Neural cell (in vitro differentiated cells): Measurements from ENCODE around the gene CFAP92. TPM values are rescaled to one million over a fixed set of nuclear protein-coding genes. Genes with fewer than 3 reads are reported as not detected.

Source experiments
- H2AFZ ChIP-seq: fragments of 200-600, 300-800 bp; sonication (generic), shearing (Covaris generic); 2 replicates; pipeline ENCODE4 v1.6.0; 2014; ENCODE audit warnings: low read depth, mild to moderate bottlenecking, antibody characterized with exemption, low read length, moderate library complexity
- H3F3A ChIP-seq: fragments of 200-600 bp; shearing (Covaris generic); 2 replicates; pipeline ENCODE4 v1.6.1; 2016; ENCODE audit warnings: mild to moderate bottlenecking, moderate library complexity, mixed read lengths, antibody characterized with exemption, low read length; ENCODE audit not compliant: insufficient read depth, poor library complexity, severe bottlenecking
- H3K27ac ChIP-seq: fragments of 200-600, 300-800 bp; sonication (generic), shearing (Covaris generic); 2 replicates; pipeline ENCODE4 v1.5.1; 2014; ENCODE audit warnings: mild to moderate bottlenecking, low read length, moderate library complexity
- H3K27me3 ChIP-seq: fragments of 300-800, 200-600 bp; sonication (generic), shearing (Covaris generic); 2 replicates; pipeline ENCODE4 v1.6.0; 2014; ENCODE audit warnings: mild to moderate bottlenecking, low read depth, low read length, moderate library complexity; ENCODE audit not compliant: insufficient read depth
- H3K36me3 ChIP-seq: fragments of 300-800, 200-600 bp; sonication (generic), shearing (Covaris generic); 2 replicates; pipeline ENCODE4 v1.5.1; 2014; ENCODE audit warnings: mild to moderate bottlenecking, antibody characterized with exemption, low read length, moderate library complexity; ENCODE audit not compliant: insufficient read depth
- H3K4me2 ChIP-seq: fragments of 300-800, 200-600 bp; sonication (generic), shearing (Covaris generic); 2 replicates; pipeline ENCODE4 v1.6.0; 2014; ENCODE audit warnings: mild to moderate bottlenecking, low read length
- H3K4me3 ChIP-seq: fragments of 300-800, 200-600 bp; sonication (generic), shearing (Covaris generic); 2 replicates; pipeline ENCODE4 v1.5.1; 2014; ENCODE audit warnings: mild to moderate bottlenecking, low read length, moderate library complexity
- H3K79me2 ChIP-seq: fragments of 200-600 bp; shearing (Covaris generic); replicated peaks from 2 replicates; pipeline ENCODE4 v1.6.0; 2014; ENCODE audit warnings: mild to moderate bottlenecking, low read length, moderate library complexity; ENCODE audit not compliant: insufficient read depth
- H3K9ac ChIP-seq: fragments of 300-800, 200-600 bp; sonication (generic), shearing (Covaris generic); 2 replicates; pipeline ENCODE4 v1.6.1; 2016; ENCODE audit warnings: mild to moderate bottlenecking, low read length, mixed read lengths
- H3K9me2 ChIP-seq: fragments of 200-600 bp; shearing (Covaris generic); 2 replicates; pipeline ENCODE4 v1.6.1; 2016; ENCODE audit warnings: mild to moderate bottlenecking, low read length, mixed read lengths; ENCODE audit not compliant: insufficient read depth
- H3K9me3 ChIP-seq: fragments of 200-600, 300-800 bp; sonication (generic), shearing (Covaris generic); 2 replicates; pipeline ENCODE4 v1.6.1; 2016; ENCODE audit warnings: mild to moderate bottlenecking, mixed run types, low read length, moderate library complexity, mixed read lengths
- H4K20me1 ChIP-seq: fragments of 200-600 bp; shearing (Covaris generic); 2 replicates; pipeline ENCODE4 v1.6.1; 2016; ENCODE audit warnings: mild to moderate bottlenecking, mixed run types; ENCODE audit not compliant: insufficient read depth
- EP300 ChIP-seq: fragments of 450-650 bp; conservative IDR thresholded peaks from 2 replicates; pipeline ENCODE4 v1.6.1; 2014; ENCODE audit warnings: antibody characterized with exemption, mild to moderate bottlenecking, moderate library complexity; ENCODE audit not compliant: poor library complexity, severe bottlenecking
- EZH2 ChIP-seq: fragments of 200-600, 300-800 bp; shearing (Covaris generic), sonication (generic); IDR thresholded peaks from 2 replicates; pipeline ENCODE4 v1.6.1; 2014; ENCODE audit warnings: antibody characterized with exemption, low read length, borderline replicate concordance, mild to moderate bottlenecking; ENCODE audit not compliant: insufficient read depth, poor library complexity, severe bottlenecking
- MXI1 ChIP-seq: fragments of 450-650 bp; conservative IDR thresholded peaks from 2 replicates; pipeline ENCODE4 v1.6.1; 2014; ENCODE audit warnings: antibody characterized with exemption, mild to moderate bottlenecking; ENCODE audit not compliant: poor library complexity, severe bottlenecking
- POLR2AphosphoS5 ChIP-seq: IDR thresholded peaks from 2 replicates; pipeline ENCODE4 v1.6.1; 2012
- RAD21 ChIP-seq: fragments of 450-650 bp; conservative IDR thresholded peaks from 2 replicates; pipeline ENCODE4 v1.6.1; 2014; ENCODE audit warnings: antibody characterized with exemption, mild to moderate bottlenecking, moderate library complexity
- REST ChIP-seq: IDR thresholded peaks from 2 replicates; pipeline ENCODE4 v1.6.1; 2012; ENCODE audit warnings: borderline replicate concordance
- SMC3 ChIP-seq: fragments of 450-650 bp; conservative IDR thresholded peaks from 2 replicates; pipeline ENCODE4 v1.6.1; 2014; ENCODE audit warnings: antibody characterized with exemption, mild to moderate bottlenecking, moderate library complexity; ENCODE audit not compliant: poor library complexity
- TAF1 ChIP-seq: IDR thresholded peaks from 2 replicates; pipeline ENCODE4 v1.6.1; 2012; ENCODE audit warnings: low read depth
- polyA plus RNA-seq: library from polyadenylated mRNA; depleted of rRNA; stranded (reverse); fragments of >200 nt; gene quantifications from 2 replicates; pipeline ENCODE4 v1.2.3, GENCODE V29; 2014
- TF ChIP-seq, protein P1 (sequence below): fragments of 450-650 bp; IDR thresholded peaks from 2 replicates; pipeline ENCODE4 v1.5.1; 2014; ENCODE audit warnings: antibody characterized with exemption, mild to moderate bottlenecking, moderate library complexity; ENCODE audit not compliant: poor library complexity, severe bottlenecking

CFAP92 gene
- polyA plus RNA-seq, 1 donor from 2014 or later = 0.69 TPM

- TF ChIP-seq POLR2AphosphoS5 = no peak
Measured at GRCh38 chr3:128908951-128909350, 84.9 kb downstream of the CFAP92 start (continued).

- Histone ChIP-seq H3K9me3 (no peaks in the 10 kb centered on the region), H3K27ac (no peak overlapping the region), H3K9ac (no peak overlapping the region), H3F3A (no peaks in the 10 kb centered on the region), H3K79me2 (no peaks in the 10 kb centered on the region), H2AFZ (no peak overlapping the region), H4K20me1 (no peaks in the 10 kb centered on the region), H3K4me2 (no peak overlapping the region), H3K9me2 (no peaks in the 10 kb centered on the region), H3K36me3 (no peaks in the 10 kb centered on the region), H3K4me3 (no peak overlapping the region), H3K27me3 (no peaks in the 10 kb centered on the region)
- no peak for TF ChIP-seq EP300
- no peak for TF ChIP-seq TAF1
- no peak for TF ChIP-seq SMC3
- no peak for TF ChIP-seq MXI1
- TF ChIP-seq EZH2 = no peak
- no peak for TF ChIP-seq REST
- no peak for TF ChIP-seq POLR2AphosphoS5
- TF ChIP-seq RAD21 = no peak
- TF ChIP-seq, protein P1, sequence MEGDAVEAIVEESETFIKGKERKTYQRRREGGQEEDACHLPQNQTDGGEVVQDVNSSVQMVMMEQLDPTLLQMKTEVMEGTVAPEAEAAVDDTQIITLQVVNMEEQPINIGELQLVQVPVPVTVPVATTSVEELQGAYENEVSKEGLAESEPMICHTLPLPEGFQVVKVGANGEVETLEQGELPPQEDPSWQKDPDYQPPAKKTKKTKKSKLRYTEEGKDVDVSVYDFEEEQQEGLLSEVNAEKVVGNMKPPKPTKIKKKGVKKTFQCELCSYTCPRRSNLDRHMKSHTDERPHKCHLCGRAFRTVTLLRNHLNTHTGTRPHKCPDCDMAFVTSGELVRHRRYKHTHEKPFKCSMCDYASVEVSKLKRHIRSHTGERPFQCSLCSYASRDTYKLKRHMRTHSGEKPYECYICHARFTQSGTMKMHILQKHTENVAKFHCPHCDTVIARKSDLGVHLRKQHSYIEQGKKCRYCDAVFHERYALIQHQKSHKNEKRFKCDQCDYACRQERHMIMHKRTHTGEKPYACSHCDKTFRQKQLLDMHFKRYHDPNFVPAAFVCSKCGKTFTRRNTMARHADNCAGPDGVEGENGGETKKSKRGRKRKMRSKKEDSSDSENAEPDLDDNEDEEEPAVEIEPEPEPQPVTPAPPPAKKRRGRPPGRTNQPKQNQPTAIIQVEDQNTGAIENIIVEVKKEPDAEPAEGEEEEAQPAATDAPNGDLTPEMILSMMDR = no peak
Measured at GRCh38 chr3:128907706-128908445, 86.0 kb downstream of the CFAP92 start.

- TF ChIP-seq EP300 (no peak), REST (no peak), TAF1 (no peak), RAD21 (no peak), MXI1 (no peak), SMC3 (no peak), EZH2 (no peak), POLR2AphosphoS5 (no peak)
- TF ChIP-seq, protein P1 = no peak
- H3K9me3 ChIP-seq = no peaks in the 10 kb centered on the region
- H3K36me3 ChIP-seq = no peaks in the 10 kb centered on the region
- H3F3A ChIP-seq = no peaks in the 10 kb centered on the region
- no peaks in the 10 kb centered on the region for H3K79me2 ChIP-seq
- no peak overlapping the region for H2AFZ ChIP-seq
- no peaks in the 10 kb centered on the region for H4K20me1 ChIP-seq
- no peaks in the 10 kb centered on the region for H3K9me2 ChIP-seq
- no peak overlapping the region for H3K9ac ChIP-seq
- no peaks in the 10 kb centered on the region for H3K27me3 ChIP-seq
- no peak overlapping the region for H3K27ac ChIP-seq
- H3K4me2 ChIP-seq = no peak overlapping the region
- H3K4me3 ChIP-seq = no peak overlapping the region
Measured at GRCh38 chr3:128906804-128907525, 86.9 kb downstream of the CFAP92 start.
